Type B pancreatic cell (in vitro differentiated cells): ENCODE measurements around the gene MED12. TPM values are rescaled to one million over a fixed set of nuclear protein-coding genes. Genes with fewer than 3 reads are reported as not detected.

Experiments used
- DNase-seq: peaks from one replicate; pipeline ENCODE4 v3.0.0; 2021; ENCODE audit warnings: mixed read lengths; ENCODE audit not compliant: unreplicated experiment; ENCODE audit errors: extremely low spot score
- H3K27ac Mint-ChIP-seq: 2 replicates; pipeline ENCODE4 v1.8.0; 2021; ENCODE audit warnings: mild to moderate bottlenecking, mixed read lengths
- H3K27me3 Mint-ChIP-seq: 2 replicates; pipeline ENCODE4 v1.8.0; 2021; ENCODE audit warnings: mixed read lengths
- H3K36me3 Mint-ChIP-seq: 2 replicates; pipeline ENCODE4 v1.8.0; 2021; ENCODE audit warnings: mixed read lengths
- H3K4me1 Mint-ChIP-seq: one replicate; pipeline ENCODE4 v1.8.0; 2021; ENCODE audit warnings: mixed read lengths; ENCODE audit not compliant: unreplicated experiment
- H3K4me3 Mint-ChIP-seq: 2 replicates; pipeline ENCODE4 v1.8.0; 2021; ENCODE audit warnings: mild to moderate bottlenecking, mixed read lengths
- H3K9me3 Mint-ChIP-seq: 2 replicates; pipeline ENCODE4 v1.8.0; 2021; ENCODE audit warnings: mixed read lengths
- total RNA-seq: library from RNA; stranded (reverse); gene quantifications from 2 replicates; pipeline ENCODE4 v1.2.1, GENCODE V29; 2021; ENCODE audit warnings: low replicate concordance
- TF ChIP-seq, protein P1 (sequence below): fragments of 200-600 bp; sonication (generic); conservative IDR thresholded peaks from 2 replicates; pipeline ENCODE4 v1.5.0; 2021; ENCODE audit warnings: antibody characterized with exemption, mild to moderate bottlenecking

Gene MED12
- total RNA-seq, 1 donor from 2014 or later: 77.2 TPM

DNA sequence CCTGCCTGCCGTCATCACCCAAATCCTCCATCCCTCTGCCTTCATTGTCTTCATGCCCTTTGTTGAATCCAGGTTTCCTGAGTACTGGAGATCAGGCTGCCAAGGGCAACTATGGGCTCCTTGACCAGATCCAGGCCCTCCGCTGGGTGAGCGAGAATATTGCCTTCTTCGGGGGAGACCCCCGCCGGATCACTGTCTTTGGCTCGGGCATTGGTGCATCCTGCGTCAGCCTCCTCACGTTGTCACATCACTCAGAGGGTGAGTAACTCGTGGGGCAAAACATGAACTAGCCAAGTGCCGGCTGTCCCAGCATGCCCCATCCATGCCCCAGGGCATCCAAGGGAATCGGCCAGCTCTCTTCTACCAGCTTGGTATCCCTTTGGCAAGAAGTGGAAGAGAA is 45.7 kb downstream of the MED12 start:
- H3K27me3 Mint-ChIP-seq: no peaks in the 10 kb centered on the region
- no peaks in the 10 kb centered on the region for H3K4me1 Mint-ChIP-seq
- H3K4me3 Mint-ChIP-seq: no peak overlapping the region
- no peak overlapping the region for H3K27ac Mint-ChIP-seq
- no peaks in the 10 kb centered on the region for H3K9me3 Mint-ChIP-seq
- TF ChIP-seq, protein P1, sequence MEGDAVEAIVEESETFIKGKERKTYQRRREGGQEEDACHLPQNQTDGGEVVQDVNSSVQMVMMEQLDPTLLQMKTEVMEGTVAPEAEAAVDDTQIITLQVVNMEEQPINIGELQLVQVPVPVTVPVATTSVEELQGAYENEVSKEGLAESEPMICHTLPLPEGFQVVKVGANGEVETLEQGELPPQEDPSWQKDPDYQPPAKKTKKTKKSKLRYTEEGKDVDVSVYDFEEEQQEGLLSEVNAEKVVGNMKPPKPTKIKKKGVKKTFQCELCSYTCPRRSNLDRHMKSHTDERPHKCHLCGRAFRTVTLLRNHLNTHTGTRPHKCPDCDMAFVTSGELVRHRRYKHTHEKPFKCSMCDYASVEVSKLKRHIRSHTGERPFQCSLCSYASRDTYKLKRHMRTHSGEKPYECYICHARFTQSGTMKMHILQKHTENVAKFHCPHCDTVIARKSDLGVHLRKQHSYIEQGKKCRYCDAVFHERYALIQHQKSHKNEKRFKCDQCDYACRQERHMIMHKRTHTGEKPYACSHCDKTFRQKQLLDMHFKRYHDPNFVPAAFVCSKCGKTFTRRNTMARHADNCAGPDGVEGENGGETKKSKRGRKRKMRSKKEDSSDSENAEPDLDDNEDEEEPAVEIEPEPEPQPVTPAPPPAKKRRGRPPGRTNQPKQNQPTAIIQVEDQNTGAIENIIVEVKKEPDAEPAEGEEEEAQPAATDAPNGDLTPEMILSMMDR: no peak
- no peaks in the 10 kb centered on the region for H3K36me3 Mint-ChIP-seq
- DNase-seq: no peak

DNA sequence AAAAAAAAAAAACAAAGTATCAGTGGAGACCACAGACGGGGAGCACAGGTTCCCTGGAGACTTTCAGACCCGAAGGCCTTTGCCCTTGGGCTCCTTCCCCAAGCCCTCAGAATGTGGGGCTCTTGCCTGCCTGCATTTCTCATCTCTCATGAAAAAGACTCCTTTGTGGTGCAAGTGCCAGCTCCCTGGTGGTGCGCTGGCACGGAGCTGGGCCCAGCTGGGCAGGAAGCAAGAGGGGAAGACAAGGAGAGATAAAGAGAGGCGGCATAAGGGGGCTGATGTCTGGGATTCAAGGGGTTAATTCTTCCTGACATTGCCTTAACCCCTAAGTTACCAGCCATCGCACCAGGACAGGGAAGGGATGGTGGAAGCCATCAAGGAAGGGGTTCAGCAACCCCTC is 48.1 kb downstream of the MED12 start:
- TF ChIP-seq, protein P1: no peak
- Mint-ChIP-seq H3K4me3 (no peak overlapping the region), H3K27ac (no peak overlapping the region), H3K36me3 (no peaks in the 10 kb centered on the region), H3K4me1 (peaks cover 2% of the 10 kb centered on the region), H3K9me3 (no peaks in the 10 kb centered on the region), H3K27me3 (no peaks in the 10 kb centered on the region)
- no peak for DNase-seq

DNA sequence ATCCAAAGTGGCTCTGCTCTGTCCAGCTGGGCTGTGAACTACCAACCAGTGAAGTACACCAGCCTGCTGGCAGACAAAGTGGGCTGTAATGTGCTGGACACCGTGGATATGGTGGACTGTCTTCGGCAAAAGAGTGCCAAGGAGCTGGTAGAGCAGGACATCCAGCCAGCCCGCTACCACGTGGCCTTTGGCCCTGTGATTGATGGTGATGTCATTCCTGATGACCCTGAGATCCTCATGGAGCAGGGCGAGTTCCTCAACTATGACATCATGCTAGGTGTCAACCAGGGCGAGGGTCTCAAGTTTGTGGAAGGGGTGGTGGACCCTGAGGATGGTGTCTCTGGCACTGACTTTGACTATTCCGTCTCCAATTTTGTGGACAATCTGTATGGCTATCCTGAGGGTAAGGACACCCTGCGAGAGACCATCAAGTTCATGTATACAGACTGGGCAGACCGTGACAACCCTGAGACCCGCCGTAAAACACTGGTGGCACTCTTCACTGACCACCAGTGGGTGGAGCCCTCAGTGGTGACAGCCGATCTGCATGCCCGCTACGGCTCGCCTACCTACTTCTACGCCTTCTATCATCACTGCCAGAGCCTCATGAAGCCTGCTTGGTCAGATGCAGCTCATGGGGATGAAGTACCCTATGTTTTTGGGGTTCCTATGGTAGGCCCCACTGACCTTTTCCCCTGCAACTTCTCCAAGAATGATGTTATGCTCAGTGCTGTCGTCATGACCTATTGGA is 48.8 kb downstream of the MED12 start:
- no peaks in the 10 kb centered on the region for H3K36me3 Mint-ChIP-seq
- H3K27me3 Mint-ChIP-seq: no peaks in the 10 kb centered on the region
- no peak overlapping the region for H3K4me3 Mint-ChIP-seq
- peaks cover 6% of the 10 kb centered on the region for H3K4me1 Mint-ChIP-seq
- H3K9me3 Mint-ChIP-seq: no peaks in the 10 kb centered on the region
- TF ChIP-seq, protein P1: no peak
- H3K27ac Mint-ChIP-seq: no peak overlapping the region
- no peak for DNase-seq

GRCh38 chrX:71168134-71168533 is 49.7 kb downstream of the MED12 start:
- DNase-seq: no peak

GRCh38 chrX:71169586-71169985 is 51.2 kb downstream of the MED12 start:
- DNase-seq: no peak
- no peaks in the 10 kb centered on the region for H3K27me3 Mint-ChIP-seq
- H3K4me3 Mint-ChIP-seq: no peak overlapping the region
- H3K4me1 Mint-ChIP-seq: peaks cover 6% of the 10 kb centered on the region
- no peaks in the 10 kb centered on the region for H3K36me3 Mint-ChIP-seq
- TF ChIP-seq, protein P1: no peak
- H3K9me3 Mint-ChIP-seq: no peaks in the 10 kb centered on the region
- no peak overlapping the region for H3K27ac Mint-ChIP-seq

More at GRCh38 chrX:71168134-71168533, 49.7 kb downstream of the MED12 start:
- TF ChIP-seq, protein P1: no peak
- Mint-ChIP-seq H3K4me1 (peaks cover 6% of the 10 kb centered on the region), H3K27me3 (no peaks in the 10 kb centered on the region), H3K36me3 (no peaks in the 10 kb centered on the region), H3K27ac (no peak overlapping the region), H3K9me3 (no peaks in the 10 kb centered on the region), H3K4me3 (no peak overlapping the region)
